PC-9 (cell line): ENCODE data around the gene RIPOR3.

ENCODE experiments used
- CTCF ChIP-seq: fragments of 200-600 bp; sonication (generic); conservative IDR thresholded peaks from 2 replicates; pipeline ENCODE4 v1.6.1; 2017; ENCODE audit warnings: mixed run types, antibody characterized with exemption, mild to moderate bottlenecking, moderate library complexity
- EZH2 ChIP-seq: fragments of 200-600 bp; sonication (generic); IDR thresholded peaks from 2 replicates; pipeline ENCODE4 v1.8.0; 2017; ENCODE audit warnings: antibody characterized with exemption, low read depth

GRCh38 chr20:50577175-50578018 is 113.9 kb downstream of the RIPOR3 start:
- TF ChIP-seq CTCF (no peak), EZH2 (no peak)
